Activated CD4-positive, alpha-beta memory T cell treated with anti-CD3 and anti-CD28 coated beads for 36 hours (primary cell): ENCODE measurements around the gene FAXDC2. TPM values are rescaled to one million over a fixed set of nuclear protein-coding genes. Genes with fewer than 3 reads are reported as not detected.

Source experiments
- CTCF ChIA-PET: fragments of 350-600 bp; sonication (Branson Sonifier 250); formaldehyde crosslinking; loops from one replicate; lab custom pipeline; 2021; ENCODE audit warnings: antibody characterized with exemption, inconsistent platforms; lab: Charles Lee
- POLR2A ChIA-PET: fragments of 350-600 bp; sonication (Branson Sonifier 250); formaldehyde crosslinking; loops from one replicate; lab custom pipeline; 2021; ENCODE audit warnings: antibody characterized with exemption; lab: Charles Lee
- DNase-seq: peaks from one replicate; pipeline ENCODE4 v3.0.0-alpha.2; 2020
- H3K27ac Mint-ChIP-seq: one replicate; pipeline ENCODE4 v1.8.0; 2021; ENCODE audit warnings: mixed read lengths
- H3K27me3 Mint-ChIP-seq: one replicate; pipeline ENCODE4 v1.8.0; 2021; ENCODE audit warnings: mixed read lengths
- H3K36me3 Mint-ChIP-seq: one replicate; pipeline ENCODE4 v1.8.0; 2021; ENCODE audit warnings: mixed read lengths
- H3K4me1 Mint-ChIP-seq: one replicate; pipeline ENCODE4 v1.8.0; 2021; ENCODE audit warnings: low read depth, mixed read lengths
- H3K4me3 Mint-ChIP-seq: one replicate; pipeline ENCODE4 v1.8.0; 2021; ENCODE audit warnings: mild to moderate bottlenecking, mixed read lengths
- H3K9me3 Mint-ChIP-seq: one replicate; pipeline ENCODE4 v1.8.0; 2021; ENCODE audit warnings: mixed read lengths
- intact Hi-C: fragments of 100-400 bp; cut with micrococcal nuclease; formaldehyde crosslinking; loops from one replicate; pipeline ENCODE4 v1.15.1; 2023
- total RNA-seq, 2 experiments: library from RNA; stranded (reverse); gene quantifications; one replicate each; pipeline ENCODE4 v1.2.3, GENCODE V29; 2021

The FAXDC2 gene
- total RNA-seq, 2 experiments from 2014 or later: not detected

DNA sequence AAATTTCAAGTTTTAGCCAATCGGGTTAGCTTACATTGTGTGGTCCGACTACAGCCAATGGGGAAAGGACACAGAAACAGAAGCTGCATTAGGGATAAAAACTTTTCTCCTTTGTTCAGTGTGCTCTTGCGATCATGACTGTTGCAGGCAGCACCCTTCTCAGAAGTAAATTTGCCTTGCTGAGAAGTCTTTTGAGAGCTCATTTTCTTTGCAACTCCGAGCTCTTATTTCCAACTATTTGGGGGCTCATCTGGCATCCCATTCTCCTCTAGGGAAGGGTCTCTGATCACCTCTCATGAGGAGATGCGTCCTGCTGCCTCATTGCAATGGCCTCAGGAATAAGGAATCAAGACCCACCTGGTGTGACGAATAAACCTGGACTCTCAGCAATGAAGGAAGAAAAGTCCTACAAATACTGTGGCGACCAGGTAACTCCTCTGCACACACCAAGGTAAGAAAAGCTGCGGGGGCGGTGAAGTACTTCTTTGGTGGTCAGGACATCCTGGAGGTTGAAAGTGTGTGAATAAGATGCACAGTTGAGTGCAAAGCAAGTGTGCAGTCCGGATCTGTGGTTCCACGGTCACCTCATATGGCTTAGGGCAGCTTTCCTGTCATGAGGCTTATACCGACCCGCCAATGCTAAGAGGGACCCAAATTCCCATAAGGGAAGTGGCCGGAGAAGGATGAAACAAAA, 28.4 kb upstream of the FAXDC2 start:
- Mint-ChIP-seq H3K9me3 (peaks cover 29% of the 10 kb centered on the region), H3K27me3 (no peaks in the 10 kb centered on the region), H3K4me1 (no peaks in the 10 kb centered on the region), H3K36me3 (peaks cover 79% of the 10 kb centered on the region), H3K27ac (no peak overlapping the region), H3K4me3 (no peak overlapping the region)
- no peak for DNase-seq
- intact Hi-C loops: no loop called here
- POLR2A ChIA-PET: no interaction called here
- CTCF ChIA-PET: no interaction called here

DNA sequence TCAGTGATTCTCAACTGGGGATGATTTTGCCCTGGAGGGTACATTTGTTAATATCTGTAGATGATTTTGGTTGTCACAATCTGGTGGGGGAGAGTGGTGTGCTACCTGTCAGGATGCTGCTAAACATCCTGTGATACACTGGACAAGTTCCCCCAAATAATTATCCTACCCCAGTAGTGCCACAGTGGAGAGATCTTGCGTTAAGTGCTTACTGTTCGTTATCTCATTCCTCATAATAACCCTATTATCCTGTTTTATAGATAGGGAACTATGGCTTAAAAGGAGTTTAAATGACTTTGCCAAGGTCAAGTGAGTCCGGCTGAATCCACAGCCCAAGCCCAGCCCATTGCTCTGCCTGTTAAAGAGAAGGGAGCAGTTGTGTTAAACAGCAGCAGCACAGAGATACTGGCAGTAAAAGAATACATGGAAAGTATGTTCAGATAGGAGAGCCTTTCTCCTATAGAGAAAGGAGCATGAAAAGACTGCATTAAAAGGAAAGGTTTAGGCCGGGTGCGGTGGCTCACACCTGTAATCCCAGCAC, 23.5 kb upstream of the FAXDC2 start:
- POLR2A ChIA-PET: no interaction called here
- Mint-ChIP-seq H3K36me3 (peaks cover 66% of the 10 kb centered on the region), H3K27ac (no peak overlapping the region), H3K27me3 (no peaks in the 10 kb centered on the region), H3K4me3 (no peak overlapping the region), H3K4me1 (no peaks in the 10 kb centered on the region), H3K9me3 (peaks cover 15% of the 10 kb centered on the region)
- CTCF ChIA-PET: no interaction called here
- intact Hi-C loops: no loop called here
- DNase-seq: no peak

DNA sequence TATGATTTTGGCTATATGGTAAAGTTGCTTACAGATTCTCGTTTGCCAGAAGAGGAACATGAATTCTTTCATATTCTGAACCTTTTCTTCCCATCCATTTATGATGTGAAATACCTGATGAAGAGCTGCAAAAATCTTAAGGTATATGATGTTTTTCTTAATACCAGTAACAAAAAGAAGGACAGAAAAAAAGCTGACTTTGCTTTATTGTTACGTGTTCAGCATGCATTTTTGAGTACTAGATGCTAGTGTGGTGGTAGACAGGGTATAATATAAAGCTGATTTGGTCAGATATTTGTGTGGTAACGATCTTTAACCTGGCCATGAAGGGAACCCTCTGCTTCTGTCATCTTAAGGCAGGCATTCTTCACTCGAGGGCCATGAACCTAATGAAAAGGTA, 21.3 kb upstream of the FAXDC2 start:
- peaks cover 3% of the 10 kb centered on the region for H3K4me1 Mint-ChIP-seq
- H3K9me3 Mint-ChIP-seq: peaks cover under 1% of the 10 kb centered on the region
- peaks cover 59% of the 10 kb centered on the region for H3K36me3 Mint-ChIP-seq
- ChIA-PET POLR2A (no interaction called here), CTCF (no interaction called here)
- DNase-seq: no peak
- no peak overlapping the region for H3K27ac Mint-ChIP-seq
- intact Hi-C loops: no loop called here
- no peaks in the 10 kb centered on the region for H3K27me3 Mint-ChIP-seq
- H3K4me3 Mint-ChIP-seq: no peak overlapping the region

DNA sequence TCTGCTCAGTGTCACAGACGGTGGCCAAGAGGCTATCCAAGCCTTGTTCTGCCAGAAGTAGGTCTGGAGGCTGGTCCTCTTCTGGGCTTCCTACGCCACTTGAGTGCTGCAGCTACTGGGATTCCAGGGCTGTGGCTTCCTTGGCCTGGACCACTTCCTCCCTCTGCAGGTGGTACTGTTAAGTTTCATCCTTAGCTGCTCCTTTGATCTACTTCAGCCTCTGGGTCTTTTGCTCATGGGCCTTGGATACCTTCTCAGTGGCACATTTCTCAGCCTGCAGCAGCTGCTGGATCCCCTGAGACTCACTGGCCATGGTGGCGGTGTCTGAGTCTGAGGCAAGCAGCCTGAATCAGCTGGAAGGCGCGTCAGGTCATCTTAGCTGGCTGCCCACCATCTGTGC, 18.3 kb upstream of the FAXDC2 start:
- H3K36me3 Mint-ChIP-seq: peaks cover 56% of the 10 kb centered on the region
- no peak overlapping the region for H3K4me3 Mint-ChIP-seq
- POLR2A ChIA-PET: no interaction called here
- CTCF ChIA-PET: interaction anchor here (1.2 kb wide), 1 partner anchor 219 kb away, joined by 3 read pairs; no protein-coding TSS in a partner anchor
- no peak overlapping the region for H3K27ac Mint-ChIP-seq
- no peaks in the 10 kb centered on the region for H3K9me3 Mint-ChIP-seq
- no peaks in the 10 kb centered on the region for H3K27me3 Mint-ChIP-seq
- DNase-seq: no peak
- H3K4me1 Mint-ChIP-seq: peaks cover 18% of the 10 kb centered on the region
- intact Hi-C loops: no loop called here

DNA sequence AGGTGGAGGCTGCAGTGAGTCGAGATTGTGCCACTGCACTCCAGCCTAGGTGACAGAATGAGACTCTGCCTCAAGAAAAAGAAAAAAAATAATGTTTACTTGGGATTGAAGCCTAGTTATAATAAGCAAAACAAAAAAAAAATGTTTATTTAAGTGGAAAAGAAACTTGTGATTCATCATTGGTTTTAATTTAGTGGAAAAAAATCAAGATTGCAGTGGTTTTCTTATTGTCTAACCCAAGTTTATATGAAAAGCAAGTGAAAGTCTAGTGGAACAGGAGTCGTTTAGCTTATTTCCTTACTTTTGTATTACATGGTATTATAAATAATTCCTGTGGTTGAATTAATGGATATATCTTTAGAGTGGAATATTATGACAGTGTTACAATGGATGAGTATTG, 16.4 kb upstream of the FAXDC2 start:
- Mint-ChIP-seq H3K27me3 (no peaks in the 10 kb centered on the region), H3K27ac (no peak overlapping the region), H3K4me3 (no peak overlapping the region), H3K9me3 (no peaks in the 10 kb centered on the region), H3K36me3 (peaks cover 53% of the 10 kb centered on the region), H3K4me1 (peaks cover 34% of the 10 kb centered on the region)
- DNase-seq: no peak
- ChIA-PET CTCF (interaction anchor here (0.6 to 0.7 kb wide), 2 partner anchors 21 to 115 kb away, joined by 3 to 4 read pairs; no protein-coding TSS in a partner anchor), POLR2A (no interaction called here)
- intact Hi-C loops: no loop called here

DNA sequence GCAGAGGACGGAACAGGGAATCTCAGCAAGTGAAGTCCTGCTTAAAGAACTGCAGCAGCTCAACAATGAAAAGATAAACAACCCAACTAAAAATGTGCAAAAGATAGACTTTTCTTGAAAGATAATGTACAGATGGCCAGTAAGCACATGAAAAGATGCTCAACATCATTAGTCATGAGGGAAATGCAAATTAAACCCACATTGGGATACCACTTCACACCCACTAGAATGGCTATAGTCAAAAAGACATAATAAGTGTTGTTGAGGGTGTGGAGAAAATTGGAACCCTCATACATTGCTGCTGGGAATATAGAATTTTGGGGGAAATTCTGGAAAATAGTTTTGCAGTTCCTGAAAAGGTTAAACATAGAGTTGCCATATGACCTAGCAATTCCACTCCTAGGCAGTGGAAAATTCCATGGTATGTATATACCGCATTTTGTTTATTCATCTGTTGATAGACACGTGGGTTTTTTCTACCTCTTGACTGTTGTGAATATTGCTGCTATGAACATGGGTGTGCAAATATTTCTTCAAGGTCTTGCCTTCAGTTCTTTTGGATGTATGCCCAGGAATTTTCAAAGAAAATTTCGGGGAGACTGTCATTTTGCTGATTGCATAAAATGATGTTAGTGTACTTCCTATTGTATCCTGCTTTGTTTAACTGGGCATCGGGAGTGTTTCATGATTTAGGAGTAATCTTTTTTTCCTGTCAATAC, 15.2 kb upstream of the FAXDC2 start:
- DNase-seq: no peak
- H3K27ac Mint-ChIP-seq: no peak overlapping the region
- peaks cover 47% of the 10 kb centered on the region for H3K4me1 Mint-ChIP-seq
- no peaks in the 10 kb centered on the region for H3K9me3 Mint-ChIP-seq
- H3K4me3 Mint-ChIP-seq: no peak overlapping the region
- no peaks in the 10 kb centered on the region for H3K27me3 Mint-ChIP-seq
- intact Hi-C loops: no loop called here
- H3K36me3 Mint-ChIP-seq: peaks cover 43% of the 10 kb centered on the region
- ChIA-PET POLR2A (no interaction called here), CTCF (interaction anchor here (2.3 kb wide), 1 partner anchor 215 kb away, joined by 9 read pairs; no protein-coding TSS in a partner anchor)

DNA sequence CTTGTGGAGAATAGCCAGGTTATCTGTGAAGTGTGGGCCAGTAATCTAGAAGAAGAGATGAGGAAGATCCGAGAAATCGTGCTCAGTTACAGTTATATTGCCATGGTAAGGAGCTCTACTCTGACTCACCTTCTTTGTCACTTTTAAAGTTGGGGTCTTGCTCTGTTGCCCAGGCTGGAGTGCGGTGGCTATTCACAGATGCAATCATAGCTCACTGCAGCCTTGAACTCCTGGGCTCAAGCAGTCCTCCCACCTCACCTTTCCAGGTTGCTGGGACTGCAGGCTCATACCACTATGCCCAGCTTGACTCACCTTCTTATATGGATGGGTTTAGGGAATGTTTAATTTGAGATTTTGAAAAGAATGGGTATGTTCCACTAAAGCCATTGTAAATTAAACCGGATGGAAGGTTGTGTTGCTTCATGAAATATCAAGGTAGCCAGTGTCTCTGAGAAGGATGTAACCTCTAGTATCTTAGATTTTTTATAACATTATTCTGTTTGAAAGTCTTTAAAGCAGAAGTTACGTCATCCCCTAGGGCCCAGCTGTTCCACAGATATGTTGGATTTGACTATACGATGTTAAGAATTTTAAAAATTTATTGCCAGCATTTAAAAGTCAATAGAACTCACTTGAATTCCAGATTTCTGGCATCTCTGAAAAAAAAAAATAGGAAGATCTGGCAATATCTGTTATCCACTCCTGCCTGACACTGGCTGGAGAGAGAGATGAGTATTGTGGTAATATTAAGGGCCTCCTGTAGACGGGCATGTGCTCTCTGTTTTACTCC, 13.1 kb upstream of the FAXDC2 start:
- no peaks in the 10 kb centered on the region for H3K9me3 Mint-ChIP-seq
- ChIA-PET POLR2A (no interaction called here), CTCF (interaction anchor here (2.3 kb wide), 1 partner anchor 213 kb away, joined by 9 read pairs; no protein-coding TSS in a partner anchor)
- DNase-seq: no peak
- peak overlapping the region; percentile 24 for H3K27ac Mint-ChIP-seq
- no peak overlapping the region for H3K4me3 Mint-ChIP-seq
- peaks cover 58% of the 10 kb centered on the region for H3K4me1 Mint-ChIP-seq
- peaks cover 42% of the 10 kb centered on the region for H3K36me3 Mint-ChIP-seq
- no peaks in the 10 kb centered on the region for H3K27me3 Mint-ChIP-seq
- intact Hi-C loops: no loop called here

DNA sequence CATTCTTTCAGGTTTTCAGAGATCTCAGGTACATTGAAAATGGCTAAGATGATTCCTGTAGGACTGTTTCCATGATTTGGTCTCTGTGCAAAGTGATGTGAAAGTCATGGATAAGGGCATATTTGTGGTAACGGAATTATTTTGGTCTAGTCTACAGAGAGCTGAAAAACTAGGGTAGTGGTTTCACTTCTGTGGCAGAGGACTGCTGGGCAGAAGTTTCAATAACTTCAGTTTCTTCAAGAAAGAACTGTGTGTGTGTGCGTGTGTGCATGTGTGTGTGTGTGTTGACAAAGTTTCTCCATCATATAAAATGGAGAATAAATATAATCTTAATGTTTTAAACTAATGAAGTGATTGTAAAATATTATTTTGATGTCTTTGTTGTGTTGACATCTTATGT, 12.4 kb upstream of the FAXDC2 start:
- H3K27ac Mint-ChIP-seq: peak overlapping the region; percentile 21
- H3K9me3 Mint-ChIP-seq: no peaks in the 10 kb centered on the region
- peaks cover 41% of the 10 kb centered on the region for H3K36me3 Mint-ChIP-seq
- intact Hi-C loops: no loop called here
- no peak overlapping the region for H3K4me3 Mint-ChIP-seq
- H3K4me1 Mint-ChIP-seq: peaks cover 58% of the 10 kb centered on the region
- ChIA-PET CTCF (no interaction called here), POLR2A (no interaction called here)
- DNase-seq: no peak
- H3K27me3 Mint-ChIP-seq: no peaks in the 10 kb centered on the region

DNA sequence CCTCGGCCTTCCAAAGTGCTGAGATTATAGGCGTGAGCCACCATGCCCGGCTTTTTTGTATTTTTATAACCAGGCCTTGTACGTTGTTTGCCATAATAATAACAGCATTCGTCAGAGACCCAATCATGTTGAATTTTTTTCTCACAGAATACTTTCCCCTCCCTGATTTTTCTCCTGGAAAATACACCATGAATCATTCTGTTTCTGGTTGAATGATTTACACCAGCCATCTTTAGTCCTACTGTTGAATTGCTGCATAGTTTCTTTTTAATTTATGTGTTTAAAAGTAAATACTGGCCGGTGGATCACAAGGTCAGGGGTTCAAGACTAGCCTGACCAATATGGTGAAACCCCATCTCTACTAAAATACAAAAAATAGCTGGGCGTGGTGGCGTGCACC, 11.5 kb upstream of the FAXDC2 start:
- intact Hi-C loops: no loop called here
- ChIA-PET CTCF (no interaction called here), POLR2A (interaction anchor here (1.0 kb wide), 1 partner anchor 47 kb away, joined by 3 read pairs; no protein-coding TSS in a partner anchor)
- H3K4me1 Mint-ChIP-seq: peaks cover 58% of the 10 kb centered on the region
- no peaks in the 10 kb centered on the region for H3K9me3 Mint-ChIP-seq
- DNase-seq: no peak
- H3K27ac Mint-ChIP-seq: peak overlapping the region; percentile 13
- H3K4me3 Mint-ChIP-seq: peak overlapping the region; percentile 16
- H3K27me3 Mint-ChIP-seq: no peaks in the 10 kb centered on the region
- H3K36me3 Mint-ChIP-seq: peaks cover 38% of the 10 kb centered on the region

DNA sequence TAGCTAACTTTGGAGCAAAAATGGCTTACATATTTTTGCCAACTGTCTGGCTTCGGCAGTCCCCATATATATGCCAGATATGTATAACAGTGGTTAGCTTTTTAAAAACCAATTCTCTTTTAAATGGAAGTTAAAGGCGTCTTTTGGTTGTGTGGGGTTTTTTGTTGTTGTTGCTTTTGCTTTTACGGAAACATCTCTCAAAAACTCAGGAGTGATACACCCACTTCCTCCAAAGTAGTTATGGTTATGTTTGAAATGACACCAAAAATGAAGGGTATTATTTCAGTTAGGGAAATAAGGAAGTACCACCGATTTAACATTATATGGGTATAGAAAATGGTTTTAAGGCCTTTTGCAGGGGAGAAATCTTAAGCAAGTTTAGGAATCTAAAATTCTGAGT, 10.4 kb upstream of the FAXDC2 start:
- Mint-ChIP-seq H3K9me3 (no peaks in the 10 kb centered on the region), H3K27me3 (no peaks in the 10 kb centered on the region), H3K4me3 (peak overlapping the region; percentile 86), H3K36me3 (peaks cover 31% of the 10 kb centered on the region), H3K4me1 (peaks cover 55% of the 10 kb centered on the region), H3K27ac (peak overlapping the region; percentile 100)
- intact Hi-C loops: no loop called here
- DNase-seq: no peak
- POLR2A ChIA-PET: no interaction called here
- CTCF ChIA-PET: no interaction called here

DNA sequence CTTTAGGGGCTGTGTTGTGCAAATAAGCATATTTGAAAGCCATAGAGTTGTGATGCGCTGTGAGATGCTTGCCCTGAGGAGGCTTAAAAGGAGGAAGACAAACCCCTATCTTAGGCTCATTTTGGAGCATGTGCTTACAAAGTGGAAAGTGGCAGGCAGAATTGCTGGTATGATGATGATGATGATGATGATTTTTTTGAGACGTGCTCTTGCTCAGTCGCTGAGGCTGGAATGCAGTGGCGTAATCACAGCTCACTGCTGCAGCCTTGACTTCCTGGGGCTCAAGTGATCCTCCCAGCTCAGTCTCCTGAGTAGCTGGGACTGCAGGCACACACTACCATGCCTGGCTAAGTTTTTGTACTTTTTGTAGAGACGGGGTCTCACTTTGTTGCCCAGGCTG, 9.7 kb upstream of the FAXDC2 start:
- ChIA-PET POLR2A (interaction anchor here (1.0 kb wide), 1 partner anchor 102 kb away, joined by 4 read pairs; no protein-coding TSS in a partner anchor), CTCF (interaction anchor here (1.0 kb wide), 1 partner anchor 210 kb away, joined by 3 read pairs; no protein-coding TSS in a partner anchor)
- intact Hi-C loops: no loop called here
- Mint-ChIP-seq H3K4me1 (peaks cover 49% of the 10 kb centered on the region), H3K4me3 (peak overlapping the region; percentile 86), H3K27me3 (no peaks in the 10 kb centered on the region), H3K27ac (peak overlapping the region; percentile 100), H3K9me3 (no peaks in the 10 kb centered on the region), H3K36me3 (peaks cover 24% of the 10 kb centered on the region)
- peak; percentile 50 for DNase-seq
